RWPE2 (cell line): ENCODE data around the gene CDR2L.
"Not testable (repeated sequence)": the region's sequence is repeated elsewhere in the genome, so short reads cannot be mapped to it uniquely, and the experiment has no call there.

Source experiments
- ATAC-seq: fragments of 200-7000 bp; cut with Tn5 transposase; 3 replicates; pipeline ENCODE4 v1.9.1; 2021; ENCODE audit warnings: low read depth
- DNase-seq: peaks from one replicate; pipeline ENCODE4 v3.0.0-alpha.2; 2020; ENCODE audit warnings: low spot score
- H3K27ac ChIP-seq: fragments of 450-650 bp; 2 replicates; pipeline ENCODE4 v1.5.1; 2017; ENCODE audit warnings: mild to moderate bottlenecking; ENCODE audit not compliant: poor library complexity, severe bottlenecking
- H3K27me3 ChIP-seq: fragments of 250-450 bp; sonication (Bioruptor Pico); 2 replicates; pipeline ENCODE4 v1.5.1; 2021; ENCODE audit warnings: mild to moderate bottlenecking, moderate library complexity; ENCODE audit not compliant: insufficient read depth, poor library complexity, severe bottlenecking
- H3K36me3 ChIP-seq: fragments of 250-450 bp; sonication (Bioruptor Pico); 2 replicates; pipeline ENCODE4 v1.5.1; 2020; ENCODE audit warnings: low read depth, mild to moderate bottlenecking, moderate library complexity
- H3K4me1 ChIP-seq: fragments of 250-450 bp; sonication (Bioruptor Pico); 2 replicates; pipeline ENCODE4 v1.5.1; 2021; ENCODE audit warnings: mild to moderate bottlenecking, moderate library complexity; ENCODE audit not compliant: insufficient read depth, poor library complexity, severe bottlenecking
- H3K4me3 ChIP-seq: fragments of 250-450 bp; sonication (Bioruptor Pico); 2 replicates; pipeline ENCODE4 v1.5.1; 2021; ENCODE audit warnings: mild to moderate bottlenecking, moderate library complexity; ENCODE audit not compliant: severe bottlenecking
- H3K9me3 ChIP-seq: fragments of 250-450 bp; sonication (Bioruptor Pico); 2 replicates; pipeline ENCODE4 v1.5.1; 2021; ENCODE audit warnings: mild to moderate bottlenecking, moderate library complexity; ENCODE audit not compliant: severe bottlenecking
- CTCF ChIP-seq: fragments of 450-650 bp; IDR thresholded peaks from one replicate; pipeline ENCODE4 v1.5.1; 2017; ENCODE audit warnings: mild to moderate bottlenecking, moderate library complexity; ENCODE audit not compliant: poor library complexity, severe bottlenecking

CDR2L gene

GRCh38 chr17:74979408-74980146, 7.9 kb upstream of the CDR2L start:
- Histone ChIP-seq H3K4me3 (no peak overlapping the region), H3K27ac (no peak overlapping the region), H3K9me3 (no peaks in the 10 kb centered on the region), H3K4me1 (peaks cover 6% of the 10 kb centered on the region), H3K36me3 (no peaks in the 10 kb centered on the region), H3K27me3 (peaks cover 5% of the 10 kb centered on the region)
- no peak for TF ChIP-seq CTCF
- no peak for ATAC-seq
- DNase-seq = no peak

- Histone ChIP-seq H3K27ac (peak overlapping the region; percentile 52), H3K36me3 (no peaks in the 10 kb centered on the region), H3K4me3 (peak overlapping the region; percentile 59), H3K27me3 (no peaks in the 10 kb centered on the region), H3K4me1 (peaks cover 6% of the 10 kb centered on the region), H3K9me3 (no peaks in the 10 kb centered on the region)
- DNase-seq (no peak), ATAC-seq (peak; percentile 37; the same call in 2 of the 3 replicates)
- no peak for TF ChIP-seq CTCF
These were observed 6.0 kb upstream of the CDR2L start for GRCh38 chr17:74981318-74981978.

GRCh38 chr17:74981979-74982662, 5.3 kb upstream of the CDR2L start:
- peaks cover 6% of the 10 kb centered on the region for H3K4me1 ChIP-seq
- no peaks in the 10 kb centered on the region for H3K9me3 ChIP-seq
- ATAC-seq (peak; percentile 83), DNase-seq (no peak)
- no peak for TF ChIP-seq CTCF
- H3K36me3 ChIP-seq = no peaks in the 10 kb centered on the region
- H3K27me3 ChIP-seq = no peaks in the 10 kb centered on the region
- peak overlapping the region; percentile 59 for H3K4me3 ChIP-seq
- peak overlapping the region; percentile 52 for H3K27ac ChIP-seq

GRCh38 chr17:74982663-74983313, 4.6 kb upstream of the CDR2L start:
- Histone ChIP-seq H3K4me3 (peak overlapping the region; percentile 59), H3K27ac (peak overlapping the region; percentile 52)
- not testable (repeated sequence) for H3K27me3 ChIP-seq, H3K36me3 ChIP-seq, H3K4me1 ChIP-seq, DNase-seq, H3K9me3 ChIP-seq
- ATAC-seq = peak; percentile 31; the same call in 2 of the 3 replicates

- no peaks in the 10 kb centered on the region for H3K36me3 ChIP-seq
- H3K27ac ChIP-seq = no peak overlapping the region
- ATAC-seq = no peak
- no peak overlapping the region for H3K4me3 ChIP-seq
- H3K9me3 ChIP-seq = no peaks in the 10 kb centered on the region
- H3K27me3 ChIP-seq = no peaks in the 10 kb centered on the region
- peaks cover 8% of the 10 kb centered on the region for H3K4me1 ChIP-seq
- DNase-seq = no peak
- TF ChIP-seq CTCF = no peak
These were observed 1.2 kb upstream of the CDR2L start for GRCh38 chr17:74986206-74986576.
